NCI-H510A (cell line): ENCODE data around the gene GRPEL1.

Experiments
- DNase-seq: peaks from one replicate; lab custom pipeline; 2025; lab: John Stamatoyannopoulos, UW

The GRPEL1 gene

DNA sequence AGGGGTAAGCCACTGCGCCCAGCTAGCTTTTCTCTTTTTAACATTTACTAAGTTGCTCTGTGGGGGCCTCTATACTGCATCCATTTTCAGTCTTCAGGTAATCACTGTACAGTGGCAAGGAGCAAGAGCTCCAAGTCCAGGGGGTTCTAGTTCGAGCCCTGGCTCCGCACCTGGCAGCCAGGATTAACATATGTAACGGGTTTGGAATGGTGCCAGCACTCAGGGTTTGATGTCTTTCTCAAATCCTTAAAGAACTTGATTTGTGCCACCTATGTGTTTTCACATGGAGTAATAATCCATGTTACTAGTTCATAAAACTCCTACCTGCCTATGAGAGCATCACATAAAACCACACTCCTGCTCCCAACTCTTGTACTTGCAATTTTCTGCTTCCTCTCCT is 4.5 kb downstream of the GRPEL1 start:
- DNase-seq = no peak

DNA sequence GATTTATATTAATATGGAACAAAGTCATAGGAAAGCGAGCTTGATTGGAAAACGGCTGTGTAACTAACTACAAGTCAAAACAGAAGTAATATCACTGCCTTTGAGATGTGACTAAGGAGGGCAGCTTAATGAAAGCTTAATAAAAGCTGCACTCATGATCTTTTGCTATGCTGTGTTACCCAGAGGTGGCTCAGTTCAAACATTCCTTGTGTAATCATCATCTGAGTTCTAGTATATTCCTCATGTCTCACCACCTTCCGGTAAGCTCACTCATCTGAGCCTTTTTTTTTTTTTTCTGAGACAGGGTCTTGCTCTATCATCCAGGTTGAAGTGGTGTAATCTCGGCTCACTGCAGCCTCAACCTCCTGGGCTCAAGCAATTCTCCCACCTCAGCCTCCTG is 5.0 kb downstream of the GRPEL1 start:
- no peak for DNase-seq

GRCh38 chr4:7061815-7062214 is 6.0 kb downstream of the GRPEL1 start:
- DNase-seq = no peak

GRCh38 chr4:7060346-7061150 is 7.3 kb downstream of the GRPEL1 start:
- no peak for DNase-seq

DNA sequence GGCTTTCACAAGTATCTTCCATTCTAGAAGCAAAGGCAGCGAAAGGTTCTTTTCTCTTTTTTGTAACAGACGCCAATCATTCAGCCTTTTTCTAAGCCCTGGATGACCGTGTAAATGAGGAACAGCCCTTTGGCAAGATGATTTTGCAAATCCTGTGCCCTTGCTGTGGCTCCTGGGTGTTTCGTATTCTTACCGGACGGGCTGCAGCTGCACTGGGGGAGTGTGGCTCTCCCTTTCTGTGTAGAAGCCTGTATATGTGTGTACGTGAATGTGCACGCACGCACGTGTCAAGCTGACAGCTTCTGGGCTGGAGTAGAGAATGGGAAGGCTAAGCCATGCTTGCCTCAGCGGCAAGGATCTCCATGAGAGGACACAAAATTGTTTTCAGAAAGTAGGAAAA is 8.2 kb downstream of the GRPEL1 start:
- no peak for DNase-seq

DNA sequence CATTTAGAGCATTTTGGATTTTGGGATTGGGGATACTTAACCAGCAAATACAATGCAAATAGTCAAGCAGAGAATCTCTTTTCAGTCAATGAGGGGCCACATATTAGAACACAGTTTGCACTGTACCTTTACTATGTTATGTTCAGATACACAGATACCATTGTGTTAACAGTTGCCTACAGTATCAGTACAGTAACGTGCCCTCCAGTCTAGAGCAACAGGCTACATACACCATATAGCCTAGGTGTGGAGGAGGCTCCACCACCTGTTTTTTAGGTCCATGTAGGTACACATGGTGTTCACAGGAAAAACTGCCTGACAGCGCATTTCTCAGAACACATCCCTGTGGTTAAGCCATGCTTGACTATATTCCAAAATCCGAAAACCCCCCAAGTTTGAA is 9.1 kb downstream of the GRPEL1 start:
- no peak for DNase-seq

- DNase-seq = no peak
Observed at GRCh38 chr4:7055990-7056325, 11.9 kb downstream of the GRPEL1 start.

GRCh38 chr4:7055111-7055989 is 12.5 kb downstream of the GRPEL1 start:
- no peak for DNase-seq

DNA sequence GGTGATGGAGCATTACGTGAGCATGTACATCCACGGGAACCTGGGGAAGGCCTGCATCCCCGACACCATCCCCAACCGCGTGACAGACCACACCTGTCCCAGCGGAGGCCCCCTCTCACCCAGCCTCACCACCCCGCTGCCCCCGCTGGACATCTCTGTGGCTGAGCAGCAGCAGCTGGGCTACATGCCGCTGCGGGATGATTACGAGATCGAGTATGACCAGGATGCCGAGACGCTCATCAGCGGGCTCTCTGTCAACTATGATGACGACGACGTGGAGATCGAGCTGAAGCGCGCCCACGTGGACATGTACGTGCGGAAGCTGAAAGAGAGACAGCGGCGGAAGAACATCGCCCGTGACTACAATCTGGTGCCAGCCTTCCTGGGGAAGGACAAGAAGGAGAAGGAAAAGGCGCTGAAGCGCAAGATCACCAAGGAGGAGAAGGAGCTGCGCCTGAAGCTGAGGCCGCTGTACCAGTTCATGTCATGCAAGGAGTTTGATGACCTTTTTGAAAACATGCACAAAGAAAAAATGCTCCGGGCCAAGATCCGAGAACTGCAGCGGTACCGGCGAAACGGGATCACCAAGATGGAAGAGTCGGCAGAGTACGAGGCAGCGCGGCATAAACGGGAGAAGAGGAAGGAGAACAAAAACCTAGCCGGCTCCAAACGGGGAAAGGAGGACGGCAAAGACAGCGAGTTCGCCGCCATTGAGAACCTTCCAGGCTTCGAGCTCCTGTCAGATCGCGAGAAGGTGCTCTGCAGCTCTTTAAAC is 13.6 kb downstream of the GRPEL1 start:
- no peak for DNase-seq

GRCh38 chr4:7052923-7053715 is 14.7 kb downstream of the GRPEL1 start:
- DNase-seq = no peak

GRCh38 chr4:7052313-7052712 is 15.6 kb downstream of the GRPEL1 start:
- DNase-seq = no peak

DNA sequence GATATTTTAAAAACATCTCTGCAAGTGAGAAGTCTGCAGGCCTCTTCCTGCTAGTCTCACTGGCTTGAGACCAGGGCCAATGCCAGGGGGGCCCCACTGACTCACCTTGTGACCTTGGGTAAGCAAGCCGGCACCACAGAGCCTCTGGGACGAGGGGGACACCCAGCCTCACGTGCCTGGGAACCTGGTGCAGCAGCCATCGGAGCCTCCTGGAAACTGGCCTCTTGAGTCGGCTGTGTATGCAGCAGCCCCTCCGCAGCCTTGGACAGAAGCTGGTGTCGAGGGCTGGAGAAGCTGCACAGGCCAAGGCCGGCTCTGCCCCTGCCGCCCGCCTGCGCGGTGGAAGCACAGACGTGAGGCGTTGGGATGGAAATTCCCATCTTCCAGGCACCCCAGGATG is 16.0 kb downstream of the GRPEL1 start:
- DNase-seq = no peak

DNA sequence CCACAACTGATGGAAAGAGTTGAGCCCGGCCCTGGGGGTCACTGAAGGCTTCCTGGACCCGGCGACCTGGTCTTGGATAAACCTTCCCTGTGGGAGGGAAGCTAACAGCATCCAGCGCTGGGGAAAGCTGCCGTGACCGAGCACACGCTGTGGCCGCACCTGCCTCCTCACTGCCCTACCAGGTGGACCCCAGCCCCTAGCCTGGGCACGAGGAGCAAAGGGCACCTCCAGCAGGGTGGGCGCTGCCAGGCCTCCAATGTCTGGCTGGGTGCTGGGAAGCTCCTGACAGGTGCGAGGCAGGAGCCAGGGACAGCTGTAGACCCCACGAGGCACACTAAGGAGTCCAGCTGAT is 16.7 kb downstream of the GRPEL1 start:
- DNase-seq = no peak

GRCh38 chr4:7050481-7051143 is 17.3 kb downstream of the GRPEL1 start:
- DNase-seq = no peak

DNA sequence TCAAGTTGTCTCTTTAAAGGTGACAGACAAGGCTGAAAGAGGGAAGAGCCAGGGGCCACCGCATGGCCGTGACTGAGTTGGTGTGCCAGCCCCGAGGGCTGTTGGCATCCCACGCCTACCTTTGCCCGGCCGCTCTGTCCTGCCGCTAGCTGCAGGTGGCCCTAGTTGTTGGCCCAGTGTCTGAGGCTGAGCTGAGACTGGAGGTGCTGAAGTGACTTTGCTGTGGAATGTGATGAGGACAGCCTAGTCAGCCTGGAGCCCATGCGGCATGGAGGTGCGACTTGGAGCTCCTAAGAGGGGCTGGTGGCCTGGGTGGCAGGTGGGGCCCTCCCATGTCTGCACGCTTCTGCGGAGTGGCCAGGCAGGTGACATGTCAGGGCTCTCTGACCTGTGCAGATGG is 18.1 kb downstream of the GRPEL1 start:
- no peak for DNase-seq

DNA sequence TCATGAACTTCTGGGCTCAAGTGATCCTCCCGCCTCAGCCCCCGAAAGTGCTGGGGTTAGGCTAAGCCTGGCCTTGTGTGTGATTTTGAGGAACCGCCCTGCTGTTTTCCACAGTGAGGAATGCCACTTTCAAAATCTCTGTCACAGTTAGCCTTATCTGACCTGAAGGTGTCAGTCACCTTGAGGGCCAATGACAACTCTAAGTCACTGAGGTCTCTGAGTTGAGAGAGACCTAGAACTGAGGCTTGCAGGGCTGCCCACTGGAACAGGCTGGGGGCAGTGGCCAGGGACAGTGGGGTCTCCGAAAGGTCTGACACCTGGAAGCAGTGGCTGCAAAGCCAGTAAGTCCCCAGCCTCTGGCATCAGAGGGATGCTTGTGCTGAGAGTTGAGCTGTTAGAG is 18.6 kb downstream of the GRPEL1 start:
- no peak for DNase-seq

DNA sequence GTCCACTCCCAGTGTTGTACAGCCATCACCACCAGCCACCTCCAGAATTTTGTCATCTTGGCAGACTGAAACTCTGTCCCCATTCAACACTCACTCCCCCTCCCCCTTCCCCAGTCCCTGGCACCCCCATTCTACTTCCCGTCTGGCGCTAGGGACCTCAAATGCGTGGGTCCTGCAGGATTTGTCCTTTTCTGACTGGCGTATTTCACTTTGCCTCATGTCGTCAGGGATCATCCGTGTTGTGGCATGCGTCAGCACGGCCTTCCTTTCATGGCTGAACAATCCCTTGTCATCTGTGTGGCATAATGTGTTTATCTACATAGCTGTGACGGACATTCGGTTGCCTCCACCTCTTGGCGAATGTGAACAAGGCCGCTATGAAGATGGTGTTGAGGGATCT is 19.2 kb downstream of the GRPEL1 start:
- DNase-seq = no peak

DNA sequence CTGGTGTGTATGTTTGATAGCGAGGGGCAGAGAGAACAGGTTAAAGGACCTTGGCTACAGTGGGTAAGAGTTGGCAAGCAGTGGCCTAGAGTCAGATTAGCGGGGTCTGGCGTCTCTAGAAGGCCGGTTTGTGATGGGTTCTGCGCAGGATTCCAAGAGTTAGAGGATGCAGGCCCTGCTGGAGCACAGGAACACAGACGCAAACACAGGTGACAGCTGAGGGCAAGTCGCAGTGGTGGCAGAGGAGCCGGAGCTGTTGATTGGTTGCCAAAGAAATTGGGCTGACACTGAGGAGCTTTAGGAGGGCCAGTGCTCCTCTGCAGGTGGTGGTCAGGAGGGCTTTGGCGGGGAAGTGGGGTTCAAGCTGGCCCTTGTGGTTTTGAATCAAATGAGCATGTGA is 20.9 kb downstream of the GRPEL1 start:
- DNase-seq = no peak

DNA sequence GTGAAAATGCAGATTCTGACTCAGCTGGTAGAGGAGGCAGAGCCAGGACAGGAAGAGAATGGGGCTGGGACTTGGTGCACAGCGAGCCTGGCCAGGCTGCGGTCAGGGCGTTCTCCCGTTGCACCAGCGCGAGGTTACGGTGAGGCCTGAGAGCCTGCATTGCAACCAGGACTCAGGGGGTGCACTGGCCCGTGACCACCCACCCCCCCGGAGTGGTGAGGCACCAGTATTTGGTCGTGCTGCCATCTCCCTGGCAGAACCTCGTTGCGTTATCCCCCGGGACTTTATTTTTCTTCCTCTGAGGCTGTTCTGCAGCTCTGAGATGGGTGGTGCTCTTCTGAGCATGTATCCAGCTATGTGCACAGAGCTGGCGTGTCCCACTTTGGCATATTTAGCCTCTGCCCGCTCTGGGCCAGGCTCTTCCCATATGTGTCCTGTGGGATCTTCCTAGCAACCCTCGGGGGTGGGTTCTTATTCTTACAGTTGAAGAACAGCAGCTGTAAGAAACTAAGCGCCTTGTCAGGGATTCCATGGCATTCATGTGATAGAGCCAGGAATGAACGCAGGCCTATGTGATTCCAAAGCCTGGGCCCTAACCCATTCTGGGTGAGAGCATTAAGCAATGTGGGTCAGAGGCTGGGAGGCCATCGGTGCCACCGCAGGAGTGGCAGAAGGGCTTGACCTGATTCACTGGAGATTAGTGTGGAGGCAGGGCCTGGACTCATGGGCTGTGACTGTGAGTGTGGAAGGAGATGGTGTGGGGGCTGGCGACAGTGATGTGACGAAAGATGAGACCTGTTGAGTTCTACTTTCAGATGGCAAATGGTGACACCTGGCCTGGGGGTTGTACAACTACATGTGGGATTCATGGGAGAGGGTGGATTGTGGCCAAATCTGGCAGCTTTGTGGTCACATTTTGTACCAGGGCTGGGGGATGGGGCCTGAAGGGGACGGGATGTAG is 21.6 kb downstream of the GRPEL1 start:
- DNase-seq = no peak

GRCh38 chr4:7045553-7045952 is 22.3 kb downstream of the GRPEL1 start:
- no peak for DNase-seq
